Prostate gland (tissue), 2 donors: ENCODE data around the gene PTPRCAP.

Experiments
- POLR2AphosphoS5 ChIP-seq: sonication (generic); formaldehyde crosslinking; IDR thresholded peaks from one replicate; pipeline ENCODE4 v1.6.1; 2017; ENCODE audit warnings: antibody characterized with exemption
- TF ChIP-seq, protein P1 (sequence below), 4 experiments: fragments of 200-600 bp in 2 of 4; fragments of 450-650 bp in 2 of 4; sonication (generic) in 2 of 4; IDR thresholded peaks; 1 replicate in 3 of 4; 2 replicates in 1 of 4; pipeline ENCODE4 v1.5.1; 2016 to 2019; ENCODE audit warnings: antibody characterized with exemption in 4 of 4, mild to moderate bottlenecking in 2 of 4, moderate library complexity in 2 of 4

DNA sequence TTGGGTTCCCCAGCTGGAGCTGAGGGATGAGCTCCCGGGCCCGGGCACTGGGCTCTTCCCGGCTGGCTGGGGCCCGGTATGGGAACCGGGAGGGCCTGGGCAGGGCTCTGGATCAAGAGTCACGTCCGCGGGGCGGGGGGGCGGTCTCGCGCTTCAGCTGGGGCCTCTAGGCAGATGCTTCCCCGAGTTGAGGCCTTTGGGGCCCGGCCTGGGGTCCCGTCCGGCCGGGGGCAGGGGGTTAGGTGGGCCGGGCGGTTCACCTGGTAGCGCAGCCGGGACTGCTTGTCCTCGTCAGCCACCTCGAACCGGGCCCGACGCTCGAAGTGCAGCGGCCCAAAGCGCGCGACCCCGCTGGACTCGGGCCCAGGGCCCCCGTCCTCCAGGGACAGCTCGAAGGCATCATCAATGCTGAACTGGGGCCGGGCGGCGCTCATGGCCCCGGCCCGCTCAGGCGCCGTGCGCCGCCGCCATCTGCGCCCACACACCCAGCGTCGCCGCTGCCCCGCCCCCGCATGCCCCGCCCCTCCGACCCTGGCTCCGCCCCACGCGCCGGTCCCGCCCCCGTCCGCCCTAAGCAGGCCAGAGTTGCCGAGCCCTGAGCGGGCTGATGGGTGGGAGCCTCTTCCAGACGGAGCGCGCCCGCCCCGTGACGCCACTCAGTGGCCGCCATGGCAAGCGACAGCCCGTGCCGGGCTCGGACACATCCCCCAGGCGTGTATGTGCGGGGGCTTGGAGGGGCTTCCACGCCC is 31.5 kb upstream of the PTPRCAP start, which contains the start of gene TMEM134:
- TF ChIP-seq POLR2AphosphoS5 = peak; percentile 92
- TF ChIP-seq, protein P1, sequence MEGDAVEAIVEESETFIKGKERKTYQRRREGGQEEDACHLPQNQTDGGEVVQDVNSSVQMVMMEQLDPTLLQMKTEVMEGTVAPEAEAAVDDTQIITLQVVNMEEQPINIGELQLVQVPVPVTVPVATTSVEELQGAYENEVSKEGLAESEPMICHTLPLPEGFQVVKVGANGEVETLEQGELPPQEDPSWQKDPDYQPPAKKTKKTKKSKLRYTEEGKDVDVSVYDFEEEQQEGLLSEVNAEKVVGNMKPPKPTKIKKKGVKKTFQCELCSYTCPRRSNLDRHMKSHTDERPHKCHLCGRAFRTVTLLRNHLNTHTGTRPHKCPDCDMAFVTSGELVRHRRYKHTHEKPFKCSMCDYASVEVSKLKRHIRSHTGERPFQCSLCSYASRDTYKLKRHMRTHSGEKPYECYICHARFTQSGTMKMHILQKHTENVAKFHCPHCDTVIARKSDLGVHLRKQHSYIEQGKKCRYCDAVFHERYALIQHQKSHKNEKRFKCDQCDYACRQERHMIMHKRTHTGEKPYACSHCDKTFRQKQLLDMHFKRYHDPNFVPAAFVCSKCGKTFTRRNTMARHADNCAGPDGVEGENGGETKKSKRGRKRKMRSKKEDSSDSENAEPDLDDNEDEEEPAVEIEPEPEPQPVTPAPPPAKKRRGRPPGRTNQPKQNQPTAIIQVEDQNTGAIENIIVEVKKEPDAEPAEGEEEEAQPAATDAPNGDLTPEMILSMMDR (IDR thresholded peaks at IDR 0.05) = peak; percentile 24 to 63 (median 48)
